PC-3 (cell line): Measurements from ENCODE around the gene PHF13. TPM values are rescaled to one million over a fixed set of nuclear protein-coding genes. Genes with fewer than 3 reads are reported as not detected.

Source experiments
- ATAC-seq: fragments of 200-7000 bp; cut with Tn5 transposase; 2 replicates; pipeline ENCODE4 v1.9.1; 2020; ENCODE audit warnings: mild to moderate bottlenecking, moderate library complexity
- BruUV-seq: library from RNA; stranded (reverse); fragments of 400-500 nt; replicated peaks from 2 replicates; lab custom pipeline; 2021; lab: Mats Ljungman, UMichigan
- CTCF ChIA-PET: fragments of 300-600 bp; sonication (Branson Sonifier 250); formaldehyde crosslinking; loops from one replicate; lab custom pipeline; 2022; ENCODE audit warnings: antibody characterized with exemption; lab: Charles Lee
- POLR2A ChIA-PET: fragments of 300-600 bp; sonication (Branson Sonifier 250); formaldehyde crosslinking; loops from one replicate; lab custom pipeline; 2022; ENCODE audit warnings: antibody characterized with exemption; ENCODE audit not compliant: unreplicated experiment; lab: Charles Lee
- DNase-seq: peaks from one replicate; pipeline ENCODE4 v3.0.0-alpha.2; 2015
- H2AFZ ChIP-seq: fragments of 300-600 bp; sonication (generic); 2 replicates; pipeline ENCODE4 v1.6.0; 2016; ENCODE audit warnings: antibody characterized with exemption, low read length
- H3F3A ChIP-seq: fragments of 300-600 bp; sonication (generic); one replicate; pipeline ENCODE4 v1.6.0; 2017; ENCODE audit warnings: antibody characterized with exemption, low read length, control low read depth, mild to moderate bottlenecking; ENCODE audit not compliant: unreplicated experiment
- H3K27ac ChIP-seq: fragments of 300-600 bp; sonication (generic); 2 replicates; pipeline ENCODE4 v1.5.1; 2016; ENCODE audit warnings: mild to moderate bottlenecking, low read length
- H3K27me3 ChIP-seq: fragments of 300-600 bp; sonication (generic); 2 replicates; pipeline ENCODE4 v1.6.1; 2016; ENCODE audit warnings: low read length, mixed read lengths
- H3K36me3 ChIP-seq: fragments of 300-600 bp; sonication (generic); 2 replicates; pipeline ENCODE4 v1.6.1; 2016; ENCODE audit warnings: low read depth, mixed run types, low read length, mixed read lengths
- H3K4me1 ChIP-seq: fragments of 300-600 bp; sonication (generic); 2 replicates; pipeline ENCODE4 v1.5.1; 2016; ENCODE audit warnings: low read length; ENCODE audit not compliant: insufficient read depth
- H3K4me2 ChIP-seq: fragments of 300-600 bp; sonication (generic); 2 replicates; pipeline ENCODE4 v1.6.0; 2016; ENCODE audit warnings: low read length
- H3K4me3 ChIP-seq: fragments of 300-600 bp; sonication (generic); 2 replicates; pipeline ENCODE4 v1.5.1; 2016; ENCODE audit warnings: mild to moderate bottlenecking, low read length, mixed read lengths
- H3K79me2 ChIP-seq: fragments of 300-600 bp; sonication (generic); 2 replicates; pipeline ENCODE4 v1.6.1; 2017; ENCODE audit warnings: low read length, mixed read lengths
- H3K9ac ChIP-seq: fragments of 300-600 bp; sonication (generic); 2 replicates; pipeline ENCODE4 v1.6.0; 2016; ENCODE audit warnings: mild to moderate bottlenecking, low read length
- H3K9me2 ChIP-seq: fragments of 300-600 bp; sonication (generic); replicated peaks from 2 replicates; pipeline ENCODE4 v1.6.1; 2016; ENCODE audit warnings: mixed run types, low read length, mixed read lengths
- H3K9me3 ChIP-seq: fragments of 300-600 bp; sonication (generic); 2 replicates; pipeline ENCODE4 v1.6.1; 2016; ENCODE audit warnings: low read length, mixed read lengths
- H4K20me1 ChIP-seq: fragments of 300-600 bp; sonication (generic); 2 replicates; pipeline ENCODE4 v1.6.1; 2016; ENCODE audit warnings: low read length, mixed read lengths
- EZH2 ChIP-seq: fragments of 300-600 bp; sonication (generic); IDR thresholded peaks from one replicate; pipeline ENCODE4 v1.6.1; 2017; ENCODE audit warnings: antibody characterized with exemption, mild to moderate bottlenecking, low read length; ENCODE audit not compliant: unreplicated experiment
- EZH2phosphoT487 ChIP-seq: fragments of 300-600 bp; sonication (generic); IDR thresholded peaks from 2 replicates; pipeline ENCODE4 v1.6.1; 2018; ENCODE audit warnings: mild to moderate bottlenecking, antibody characterized with exemption, low read length, borderline replicate concordance
- intact Hi-C: fragments of 100-400 bp; cut with micrococcal nuclease; formaldehyde crosslinking; loops from 2 replicates; pipeline ENCODE4 v1.9.0; 2023
- total RNA-seq: library from RNA; depleted of rRNA; stranded (reverse); fragments of >200 nt; gene quantifications from 2 replicates; pipeline ENCODE4 v1.2.3, GENCODE V29; 2014; rRNA removed
- TF ChIP-seq, protein P1 (sequence below): fragments of 300-600 bp; sonication (generic); conservative IDR thresholded peaks from 2 replicates; pipeline ENCODE4 v1.5.1; 2017; ENCODE audit warnings: antibody characterized with exemption, low read depth, mild to moderate bottlenecking, low read length

PHF13 gene
- total RNA-seq, 1 experiment from 2014 or later = 13.2 TPM

DNA sequence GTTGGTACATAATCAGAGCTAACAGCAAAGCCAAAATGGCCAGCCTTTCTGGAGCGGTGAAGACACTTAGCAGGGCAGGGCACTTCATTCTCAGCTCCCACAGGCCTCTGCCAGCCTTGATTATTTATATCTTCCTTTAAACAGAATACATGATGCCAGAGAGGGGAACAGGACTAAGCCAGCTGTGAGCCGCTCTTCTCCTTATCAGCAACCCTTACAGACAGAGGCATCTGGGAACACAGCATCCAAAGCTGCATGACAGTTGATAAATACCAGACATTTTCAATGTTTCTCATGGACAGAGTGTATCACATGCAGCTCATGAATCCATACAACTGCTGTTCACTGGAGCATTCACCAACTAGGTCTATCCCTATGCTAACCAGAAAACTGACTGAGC, 59.0 kb downstream of the PHF13 start:
- POLR2A ChIA-PET = interaction anchor here (0.5 kb wide), 1 partner anchor 796 kb away, joined by 4 read pairs; no protein-coding TSS in a partner anchor

More for the DNA sequence above, 59.0 kb downstream of the PHF13 start:
- Histone ChIP-seq H3K9me2 (no peaks in the 10 kb centered on the region), H3K27me3 (no peaks in the 10 kb centered on the region), H4K20me1 (no peaks in the 10 kb centered on the region), H2AFZ (no peak overlapping the region), H3K4me1 (no peaks in the 10 kb centered on the region), H3K9me3 (no peaks in the 10 kb centered on the region), H3F3A (no peaks in the 10 kb centered on the region), H3K9ac (no peak overlapping the region), H3K27ac (no peak overlapping the region), H3K79me2 (peaks cover 5% of the 10 kb centered on the region; the same call in 1 of the 2 replicates), H3K36me3 (peaks cover 35% of the 10 kb centered on the region), H3K4me3 (no peak overlapping the region), H3K4me2 (no peak overlapping the region)
- ATAC-seq = no peak
- DNase-seq = no peak
- no TSS peak for BruUV-seq
- TF ChIP-seq, protein P1, sequence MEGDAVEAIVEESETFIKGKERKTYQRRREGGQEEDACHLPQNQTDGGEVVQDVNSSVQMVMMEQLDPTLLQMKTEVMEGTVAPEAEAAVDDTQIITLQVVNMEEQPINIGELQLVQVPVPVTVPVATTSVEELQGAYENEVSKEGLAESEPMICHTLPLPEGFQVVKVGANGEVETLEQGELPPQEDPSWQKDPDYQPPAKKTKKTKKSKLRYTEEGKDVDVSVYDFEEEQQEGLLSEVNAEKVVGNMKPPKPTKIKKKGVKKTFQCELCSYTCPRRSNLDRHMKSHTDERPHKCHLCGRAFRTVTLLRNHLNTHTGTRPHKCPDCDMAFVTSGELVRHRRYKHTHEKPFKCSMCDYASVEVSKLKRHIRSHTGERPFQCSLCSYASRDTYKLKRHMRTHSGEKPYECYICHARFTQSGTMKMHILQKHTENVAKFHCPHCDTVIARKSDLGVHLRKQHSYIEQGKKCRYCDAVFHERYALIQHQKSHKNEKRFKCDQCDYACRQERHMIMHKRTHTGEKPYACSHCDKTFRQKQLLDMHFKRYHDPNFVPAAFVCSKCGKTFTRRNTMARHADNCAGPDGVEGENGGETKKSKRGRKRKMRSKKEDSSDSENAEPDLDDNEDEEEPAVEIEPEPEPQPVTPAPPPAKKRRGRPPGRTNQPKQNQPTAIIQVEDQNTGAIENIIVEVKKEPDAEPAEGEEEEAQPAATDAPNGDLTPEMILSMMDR = no peak
- TF ChIP-seq EZH2 = no peak
- no peak for TF ChIP-seq EZH2phosphoT487
- intact Hi-C loops = no loop called here
- CTCF ChIA-PET = no interaction called here

Other genes with a start within 250 kb of the PHF13 start
- 164 and 165 TPM in 2 replicates for gene ACOT7, start 220.0 kb upstream of the PHF13 start, total RNA-seq
- gene HES2, start 193.8 kb upstream of the PHF13 start, total RNA-seq = 41.0 and 42.9 TPM in 2 replicates
- gene ESPN, start 189.0 kb upstream of the PHF13 start, total RNA-seq = 11.1 and 14.1 TPM in 2 replicates
- gene TNFRSF25, start 147.6 kb upstream of the PHF13 start, total RNA-seq = 42.5 and 60.1 TPM in 2 replicates
- gene PLEKHG5, start 122.1 kb upstream of the PHF13 start, total RNA-seq = 42.8 and 66.1 TPM in 2 replicates
- gene NOL9, start 59.2 kb upstream of the PHF13 start, total RNA-seq = 79.1 and 102 TPM in 2 replicates
- not detected in 2 replicates for gene TAS1R1, start 58.4 kb upstream of the PHF13 start, total RNA-seq
- gene ZBTB48, start 33.7 kb upstream of the PHF13 start, total RNA-seq = 42.7 and 47.2 TPM in 2 replicates
- gene KLHL21, start 10.9 kb upstream of the PHF13 start, total RNA-seq = 82.5 and 105 TPM in 2 replicates
- gene THAP3, start 11.1 kb downstream of the PHF13 start, total RNA-seq = 42.4 and 54.6 TPM in 2 replicates
- gene DNAJC11, start 88.1 kb downstream of the PHF13 start, total RNA-seq = 105 and 108 TPM in 2 replicates
- 40.8 and 42.5 TPM in 2 replicates for gene CAMTA1, start 171.7 kb downstream of the PHF13 start, total RNA-seq